Measurements from ENCODE around the gene CPE.

CPE gene

DNA sequence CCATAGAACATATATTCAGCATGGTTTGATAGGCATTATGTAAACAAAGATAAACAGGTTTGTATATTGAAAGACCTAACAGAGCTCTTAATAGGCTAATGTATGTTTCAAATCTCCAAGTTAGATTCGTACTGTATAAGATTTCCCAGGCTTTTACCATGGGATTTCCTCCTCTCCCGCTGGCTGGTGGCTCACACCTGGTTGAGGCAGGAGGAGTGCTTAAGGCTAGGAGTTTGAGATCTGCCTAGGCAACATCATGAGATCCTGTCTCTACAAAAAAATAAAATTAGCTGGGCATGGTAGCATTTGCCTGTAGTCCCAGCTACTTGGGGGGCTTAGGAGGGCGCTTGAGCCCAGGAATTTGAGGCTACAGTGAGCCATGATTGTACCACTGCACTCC is 5.4 kb downstream of the CPE start:
- H3K4me3 ChIP-seq (ENCODE audit: control insufficient read depth, low read depth, low read length) = no peak overlapping the region
- DNase-seq (ENCODE audit: low read depth) = no peak
- TF ChIP-seq, protein P1, sequence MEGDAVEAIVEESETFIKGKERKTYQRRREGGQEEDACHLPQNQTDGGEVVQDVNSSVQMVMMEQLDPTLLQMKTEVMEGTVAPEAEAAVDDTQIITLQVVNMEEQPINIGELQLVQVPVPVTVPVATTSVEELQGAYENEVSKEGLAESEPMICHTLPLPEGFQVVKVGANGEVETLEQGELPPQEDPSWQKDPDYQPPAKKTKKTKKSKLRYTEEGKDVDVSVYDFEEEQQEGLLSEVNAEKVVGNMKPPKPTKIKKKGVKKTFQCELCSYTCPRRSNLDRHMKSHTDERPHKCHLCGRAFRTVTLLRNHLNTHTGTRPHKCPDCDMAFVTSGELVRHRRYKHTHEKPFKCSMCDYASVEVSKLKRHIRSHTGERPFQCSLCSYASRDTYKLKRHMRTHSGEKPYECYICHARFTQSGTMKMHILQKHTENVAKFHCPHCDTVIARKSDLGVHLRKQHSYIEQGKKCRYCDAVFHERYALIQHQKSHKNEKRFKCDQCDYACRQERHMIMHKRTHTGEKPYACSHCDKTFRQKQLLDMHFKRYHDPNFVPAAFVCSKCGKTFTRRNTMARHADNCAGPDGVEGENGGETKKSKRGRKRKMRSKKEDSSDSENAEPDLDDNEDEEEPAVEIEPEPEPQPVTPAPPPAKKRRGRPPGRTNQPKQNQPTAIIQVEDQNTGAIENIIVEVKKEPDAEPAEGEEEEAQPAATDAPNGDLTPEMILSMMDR (IDR thresholded peaks at IDR 0.05; ENCODE audit: control insufficient read depth, insufficient read depth, low read depth, low read length, missing control alignments) = no peak

DNA sequence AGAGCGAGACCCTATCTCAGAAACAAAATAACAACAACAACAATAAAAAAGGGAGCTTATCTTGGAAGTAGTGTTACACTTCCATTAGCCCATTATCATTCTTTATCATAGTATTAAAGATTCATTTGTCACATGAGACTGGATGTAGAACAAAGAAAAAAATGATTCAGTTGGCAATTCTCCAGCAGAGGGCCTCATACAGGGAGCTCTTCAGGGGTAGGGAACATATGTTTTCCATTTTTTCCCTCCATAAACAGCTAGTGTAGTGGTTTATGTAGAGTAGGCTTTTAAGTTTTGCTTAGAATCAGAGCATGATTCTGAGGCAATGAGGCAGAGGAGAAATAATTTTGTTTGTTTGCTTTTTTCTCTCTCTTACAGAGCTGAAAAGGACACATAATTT is 5.8 kb downstream of the CPE start:
- H3K4me3 ChIP-seq (ENCODE audit: control insufficient read depth, low read depth, low read length) = no peak overlapping the region
- TF ChIP-seq, protein P1 (IDR thresholded peaks at IDR 0.05; ENCODE audit: control insufficient read depth, insufficient read depth, low read depth, low read length, missing control alignments) = no peak
- no peak for DNase-seq (ENCODE audit: low read depth)

- TF ChIP-seq, protein P1 (IDR thresholded peaks at IDR 0.05; ENCODE audit: control insufficient read depth, insufficient read depth, low read depth, low read length, missing control alignments) = no peak
- DNase-seq (ENCODE audit: low read depth) = no peak
- no peak overlapping the region for H3K4me3 ChIP-seq (ENCODE audit: control insufficient read depth, low read depth, low read length)
These were observed 6.3 kb downstream of the CPE start for GRCh38 chr4:165385126-165385525.

DNA sequence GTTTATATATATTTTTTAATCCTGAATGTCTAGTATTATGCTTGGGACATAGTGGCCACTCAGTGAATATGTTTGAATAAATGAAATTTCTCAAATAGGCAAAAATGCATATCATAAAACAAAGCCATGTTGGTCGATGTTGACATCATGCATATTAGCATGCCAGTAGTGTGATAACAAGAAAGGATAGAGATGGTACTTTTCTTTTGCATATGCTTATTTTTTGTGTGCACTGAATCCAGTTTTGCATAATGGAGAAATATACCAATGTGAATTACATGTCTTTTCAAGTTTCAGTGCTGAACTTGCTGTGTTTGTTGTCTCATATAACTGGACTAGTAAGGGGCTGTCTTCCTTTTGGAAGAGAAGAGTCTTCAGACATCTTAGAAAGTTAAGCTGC is 7.5 kb downstream of the CPE start:
- H3K4me3 ChIP-seq (ENCODE audit: control insufficient read depth, low read depth, low read length) = no peak overlapping the region
- DNase-seq (ENCODE audit: low read depth) = no peak
- TF ChIP-seq, protein P1 (IDR thresholded peaks at IDR 0.05; ENCODE audit: control insufficient read depth, insufficient read depth, low read depth, low read length, missing control alignments) = no peak

GRCh38 chr4:165388756-165389155 is 9.9 kb downstream of the CPE start:
- H3K4me3 ChIP-seq (ENCODE audit: control insufficient read depth, low read depth, low read length) = no peak overlapping the region
- TF ChIP-seq, protein P1 (IDR thresholded peaks at IDR 0.05; ENCODE audit: control insufficient read depth, insufficient read depth, low read depth, low read length, missing control alignments) = no peak
- DNase-seq (ENCODE audit: low read depth) = no peak

- TF ChIP-seq, protein P1 (IDR thresholded peaks at IDR 0.05; ENCODE audit: control insufficient read depth, insufficient read depth, low read depth, low read length, missing control alignments) = no peak
- no peak for DNase-seq (ENCODE audit: low read depth)
- H3K4me3 ChIP-seq (ENCODE audit: control insufficient read depth, low read depth, low read length) = no peak overlapping the region
These were observed 14.2 kb downstream of the CPE start for GRCh38 chr4:165393051-165393450.

GRCh38 chr4:165393704-165394103 is 14.9 kb downstream of the CPE start:
- no peak overlapping the region for H3K4me3 ChIP-seq (ENCODE audit: control insufficient read depth, low read depth, low read length)
- no peak for DNase-seq (ENCODE audit: low read depth)
- TF ChIP-seq, protein P1 (IDR thresholded peaks at IDR 0.05; ENCODE audit: control insufficient read depth, insufficient read depth, low read depth, low read length, missing control alignments) = no peak

Measured in AG09309 (cell line).